ENCODE data around the gene PRKAG2.

DNA sequence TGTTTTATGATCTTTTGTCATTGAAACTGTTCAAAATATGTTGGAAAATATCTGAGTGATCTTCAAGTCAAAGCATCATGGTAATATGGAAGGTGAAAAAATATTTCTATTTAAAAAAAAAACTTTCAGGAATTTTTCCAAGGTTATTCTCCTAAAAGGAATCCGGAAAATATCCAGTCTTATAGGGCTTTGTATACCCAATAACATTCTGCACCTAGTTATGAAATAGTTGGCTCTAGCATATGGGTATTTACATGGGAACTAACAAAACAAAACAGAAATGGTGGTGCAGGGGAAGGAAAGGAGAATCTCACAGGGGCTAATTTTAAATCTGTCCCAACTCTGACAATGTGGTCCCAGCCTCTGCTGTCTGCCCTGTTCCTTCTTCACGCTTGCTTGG, 190.1 kb downstream of the PRKAG2 start:
- TF ChIP-seq POLR2AphosphoS5 (IDR thresholded peaks at IDR 0.05; ENCODE audit: low read depth) (no peak), EZH2 (IDR thresholded peaks at IDR 0.05; ENCODE audit: low read depth, unreplicated experiment) (no peak), ZNF331 (CRISPR knock-in tag; IDR thresholded peaks at IDR 0.05; ENCODE audit: low read depth) (no peak), JUNB (IDR thresholded peaks at IDR 0.05; ENCODE audit: unreplicated experiment) (no peak), EZH2phosphoT487 (IDR thresholded peaks at IDR 0.05; ENCODE audit: unreplicated experiment) (no peak), ZNF114 (CRISPR knock-in tag; IDR thresholded peaks at IDR 0.05) (no peak), CREB1 (CRISPR knock-in tag; IDR thresholded peaks at IDR 0.05; ENCODE audit: low read depth) (no peak), STAT1 (IDR thresholded peaks at IDR 0.05; ENCODE audit: unreplicated experiment) (no peak), NANOG (IDR thresholded peaks at IDR 0.05; ENCODE audit: borderline replicate concordance) (no peak)
- TF ChIP-seq, protein P1, sequence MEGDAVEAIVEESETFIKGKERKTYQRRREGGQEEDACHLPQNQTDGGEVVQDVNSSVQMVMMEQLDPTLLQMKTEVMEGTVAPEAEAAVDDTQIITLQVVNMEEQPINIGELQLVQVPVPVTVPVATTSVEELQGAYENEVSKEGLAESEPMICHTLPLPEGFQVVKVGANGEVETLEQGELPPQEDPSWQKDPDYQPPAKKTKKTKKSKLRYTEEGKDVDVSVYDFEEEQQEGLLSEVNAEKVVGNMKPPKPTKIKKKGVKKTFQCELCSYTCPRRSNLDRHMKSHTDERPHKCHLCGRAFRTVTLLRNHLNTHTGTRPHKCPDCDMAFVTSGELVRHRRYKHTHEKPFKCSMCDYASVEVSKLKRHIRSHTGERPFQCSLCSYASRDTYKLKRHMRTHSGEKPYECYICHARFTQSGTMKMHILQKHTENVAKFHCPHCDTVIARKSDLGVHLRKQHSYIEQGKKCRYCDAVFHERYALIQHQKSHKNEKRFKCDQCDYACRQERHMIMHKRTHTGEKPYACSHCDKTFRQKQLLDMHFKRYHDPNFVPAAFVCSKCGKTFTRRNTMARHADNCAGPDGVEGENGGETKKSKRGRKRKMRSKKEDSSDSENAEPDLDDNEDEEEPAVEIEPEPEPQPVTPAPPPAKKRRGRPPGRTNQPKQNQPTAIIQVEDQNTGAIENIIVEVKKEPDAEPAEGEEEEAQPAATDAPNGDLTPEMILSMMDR (conservative IDR thresholded peaks at IDR 0.05; ENCODE audit: low read depth in 2 of 2) = no peak
- TF ChIP-seq, protein P2, sequence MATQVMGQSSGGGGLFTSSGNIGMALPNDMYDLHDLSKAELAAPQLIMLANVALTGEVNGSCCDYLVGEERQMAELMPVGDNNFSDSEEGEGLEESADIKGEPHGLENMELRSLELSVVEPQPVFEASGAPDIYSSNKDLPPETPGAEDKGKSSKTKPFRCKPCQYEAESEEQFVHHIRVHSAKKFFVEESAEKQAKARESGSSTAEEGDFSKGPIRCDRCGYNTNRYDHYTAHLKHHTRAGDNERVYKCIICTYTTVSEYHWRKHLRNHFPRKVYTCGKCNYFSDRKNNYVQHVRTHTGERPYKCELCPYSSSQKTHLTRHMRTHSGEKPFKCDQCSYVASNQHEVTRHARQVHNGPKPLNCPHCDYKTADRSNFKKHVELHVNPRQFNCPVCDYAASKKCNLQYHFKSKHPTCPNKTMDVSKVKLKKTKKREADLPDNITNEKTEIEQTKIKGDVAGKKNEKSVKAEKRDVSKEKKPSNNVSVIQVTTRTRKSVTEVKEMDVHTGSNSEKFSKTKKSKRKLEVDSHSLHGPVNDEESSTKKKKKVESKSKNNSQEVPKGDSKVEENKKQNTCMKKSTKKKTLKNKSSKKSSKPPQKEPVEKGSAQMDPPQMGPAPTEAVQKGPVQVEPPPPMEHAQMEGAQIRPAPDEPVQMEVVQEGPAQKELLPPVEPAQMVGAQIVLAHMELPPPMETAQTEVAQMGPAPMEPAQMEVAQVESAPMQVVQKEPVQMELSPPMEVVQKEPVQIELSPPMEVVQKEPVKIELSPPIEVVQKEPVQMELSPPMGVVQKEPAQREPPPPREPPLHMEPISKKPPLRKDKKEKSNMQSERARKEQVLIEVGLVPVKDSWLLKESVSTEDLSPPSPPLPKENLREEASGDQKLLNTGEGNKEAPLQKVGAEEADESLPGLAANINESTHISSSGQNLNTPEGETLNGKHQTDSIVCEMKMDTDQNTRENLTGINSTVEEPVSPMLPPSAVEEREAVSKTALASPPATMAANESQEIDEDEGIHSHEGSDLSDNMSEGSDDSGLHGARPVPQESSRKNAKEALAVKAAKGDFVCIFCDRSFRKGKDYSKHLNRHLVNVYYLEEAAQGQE (IDR thresholded peaks at IDR 0.05; ENCODE audit: unreplicated experiment) = no peak
- TF ChIP-seq, protein P3, sequence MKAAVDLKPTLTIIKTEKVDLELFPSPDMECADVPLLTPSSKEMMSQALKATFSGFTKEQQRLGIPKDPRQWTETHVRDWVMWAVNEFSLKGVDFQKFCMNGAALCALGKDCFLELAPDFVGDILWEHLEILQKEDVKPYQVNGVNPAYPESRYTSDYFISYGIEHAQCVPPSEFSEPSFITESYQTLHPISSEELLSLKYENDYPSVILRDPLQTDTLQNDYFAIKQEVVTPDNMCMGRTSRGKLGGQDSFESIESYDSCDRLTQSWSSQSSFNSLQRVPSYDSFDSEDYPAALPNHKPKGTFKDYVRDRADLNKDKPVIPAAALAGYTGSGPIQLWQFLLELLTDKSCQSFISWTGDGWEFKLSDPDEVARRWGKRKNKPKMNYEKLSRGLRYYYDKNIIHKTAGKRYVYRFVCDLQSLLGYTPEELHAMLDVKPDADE (IDR thresholded peaks at IDR 0.05) = no peak
- TF ChIP-seq, protein P4, sequence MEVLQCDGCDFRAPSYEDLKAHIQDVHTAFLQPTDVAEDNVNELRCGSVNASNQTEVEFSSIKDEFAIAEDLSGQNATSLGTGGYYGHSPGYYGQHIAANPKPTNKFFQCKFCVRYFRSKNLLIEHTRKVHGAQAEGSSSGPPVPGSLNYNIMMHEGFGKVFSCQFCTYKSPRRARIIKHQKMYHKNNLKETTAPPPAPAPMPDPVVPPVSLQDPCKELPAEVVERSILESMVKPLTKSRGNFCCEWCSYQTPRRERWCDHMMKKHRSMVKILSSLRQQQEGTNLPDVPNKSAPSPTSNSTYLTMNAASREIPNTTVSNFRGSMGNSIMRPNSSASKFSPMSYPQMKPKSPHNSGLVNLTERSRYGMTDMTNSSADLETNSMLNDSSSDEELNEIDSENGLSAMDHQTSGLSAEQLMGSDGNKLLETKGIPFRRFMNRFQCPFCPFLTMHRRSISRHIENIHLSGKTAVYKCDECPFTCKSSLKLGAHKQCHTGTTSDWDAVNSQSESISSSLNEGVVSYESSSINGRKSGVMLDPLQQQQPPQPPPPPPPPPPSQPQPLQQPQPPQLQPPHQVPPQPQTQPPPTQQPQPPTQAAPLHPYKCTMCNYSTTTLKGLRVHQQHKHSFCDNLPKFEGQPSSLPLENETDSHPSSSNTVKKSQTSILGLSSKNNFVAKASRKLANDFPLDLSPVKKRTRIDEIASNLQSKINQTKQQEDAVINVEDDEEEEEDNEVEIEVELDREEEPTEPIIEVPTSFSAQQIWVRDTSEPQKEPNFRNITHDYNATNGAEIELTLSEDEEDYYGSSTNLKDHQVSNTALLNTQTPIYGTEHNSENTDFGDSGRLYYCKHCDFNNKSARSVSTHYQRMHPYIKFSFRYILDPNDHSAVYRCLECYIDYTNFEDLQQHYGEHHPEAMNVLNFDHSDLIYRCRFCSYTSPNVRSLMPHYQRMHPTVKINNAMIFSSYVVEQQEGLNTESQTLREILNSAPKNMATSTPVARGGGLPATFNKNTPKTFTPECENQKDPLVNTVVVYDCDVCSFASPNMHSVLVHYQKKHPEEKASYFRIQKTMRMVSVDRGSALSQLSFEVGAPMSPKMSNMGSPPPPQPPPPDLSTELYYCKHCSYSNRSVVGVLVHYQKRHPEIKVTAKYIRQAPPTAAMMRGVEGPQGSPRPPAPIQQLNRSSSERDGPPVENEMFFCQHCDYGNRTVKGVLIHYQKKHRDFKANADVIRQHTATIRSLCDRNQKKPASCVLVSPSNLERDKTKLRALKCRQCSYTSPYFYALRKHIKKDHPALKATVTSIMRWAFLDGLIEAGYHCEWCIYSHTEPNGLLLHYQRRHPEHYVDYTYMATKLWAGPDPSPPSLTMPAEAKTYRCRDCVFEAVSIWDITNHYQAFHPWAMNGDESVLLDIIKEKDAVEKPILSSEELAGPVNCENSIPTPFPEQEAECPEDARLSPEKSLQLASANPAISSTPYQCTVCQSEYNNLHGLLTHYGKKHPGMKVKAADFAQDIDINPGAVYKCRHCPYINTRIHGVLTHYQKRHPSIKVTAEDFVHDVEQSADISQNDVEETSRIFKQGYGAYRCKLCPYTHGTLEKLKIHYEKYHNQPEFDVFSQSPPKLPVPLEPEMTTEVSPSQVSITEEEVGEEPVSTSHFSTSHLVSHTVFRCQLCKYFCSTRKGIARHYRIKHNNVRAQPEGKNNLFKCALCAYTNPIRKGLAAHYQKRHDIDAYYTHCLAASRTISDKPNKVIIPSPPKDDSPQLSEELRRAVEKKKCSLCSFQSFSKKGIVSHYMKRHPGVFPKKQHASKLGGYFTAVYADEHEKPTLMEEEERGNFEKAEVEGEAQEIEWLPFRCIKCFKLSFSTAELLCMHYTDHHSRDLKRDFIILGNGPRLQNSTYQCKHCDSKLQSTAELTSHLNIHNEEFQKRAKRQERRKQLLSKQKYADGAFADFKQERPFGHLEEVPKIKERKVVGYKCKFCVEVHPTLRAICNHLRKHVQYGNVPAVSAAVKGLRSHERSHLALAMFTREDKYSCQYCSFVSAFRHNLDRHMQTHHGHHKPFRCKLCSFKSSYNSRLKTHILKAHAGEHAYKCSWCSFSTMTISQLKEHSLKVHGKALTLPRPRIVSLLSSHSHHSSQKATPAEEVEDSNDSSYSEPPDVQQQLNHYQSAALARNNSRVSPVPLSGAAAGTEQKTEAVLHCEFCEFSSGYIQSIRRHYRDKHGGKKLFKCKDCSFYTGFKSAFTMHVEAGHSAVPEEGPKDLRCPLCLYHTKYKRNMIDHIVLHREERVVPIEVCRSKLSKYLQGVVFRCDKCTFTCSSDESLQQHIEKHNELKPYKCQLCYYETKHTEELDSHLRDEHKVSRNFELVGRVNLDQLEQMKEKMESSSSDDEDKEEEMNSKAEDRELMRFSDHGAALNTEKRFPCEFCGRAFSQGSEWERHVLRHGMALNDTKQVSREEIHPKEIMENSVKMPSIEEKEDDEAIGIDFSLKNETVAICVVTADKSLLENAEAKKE (CRISPR knock-in tag; IDR thresholded peaks at IDR 0.05) = no peak
